H1 (cell line): ENCODE data around the gene TANC1.

ENCODE experiments used
- ATF3 ChIP-seq: IDR thresholded peaks from 2 replicates; pipeline ENCODE4 v1.6.1; 2011; ENCODE audit warnings: low read depth, mild to moderate bottlenecking, low read length; ENCODE audit not compliant: insufficient read depth
- CHD2 ChIP-seq: IDR thresholded peaks from 2 replicates; pipeline ENCODE4 v1.6.1; 2012; ENCODE audit warnings: low read length, improper control_type of control experiment
- CTCF ChIP-seq, 3 experiments: IDR thresholded peaks; 1 replicate in 2 of 3; 2 replicates in 1 of 3; pipeline versions ENCODE4 v1.5.1 to v1.6.1; 2011; ENCODE audit warnings: low read length in 3 of 3, mild to moderate bottlenecking in 3 of 3, inconsistent platforms in 2 of 3, low read depth in 1 of 3, moderate library complexity in 1 of 3; ENCODE audit not compliant: insufficient read depth in 1 of 3; ENCODE audit errors: control extremely low read depth in 1 of 3
- EGR1 ChIP-seq: IDR thresholded peaks from 2 replicates; pipeline ENCODE4 v1.6.1; 2011; ENCODE audit warnings: low read depth, low read length, borderline replicate concordance
- EP300 ChIP-seq, 2 experiments: IDR thresholded peaks; 1 replicate in 1 of 2; 2 replicates in 1 of 2; pipeline ENCODE4 v1.6.1; 2011 to 2012; ENCODE audit warnings: low read depth in 2 of 2, low read length in 2 of 2, mild to moderate bottlenecking in 2 of 2, borderline replicate concordance in 1 of 2, inconsistent platforms in 1 of 2, moderate library complexity in 1 of 2
- GABPA ChIP-seq: IDR thresholded peaks from 2 replicates; pipeline ENCODE4 v1.6.1; 2011; ENCODE audit warnings: mild to moderate bottlenecking, low read length, moderate library complexity, borderline replicate concordance; ENCODE audit not compliant: insufficient read depth
- JUND ChIP-seq: IDR thresholded peaks from 2 replicates; pipeline ENCODE4 v1.6.1; 2011; ENCODE audit warnings: mild to moderate bottlenecking, improper control_type of control experiment, low read length
- POLR2A ChIP-seq, 2 experiments: IDR thresholded peaks; 1 replicate in 1 of 2; 2 replicates in 1 of 2; pipeline ENCODE4 v1.6.1; 2011; ENCODE audit warnings: low read depth in 2 of 2, low read length in 2 of 2, mild to moderate bottlenecking in 2 of 2; ENCODE audit errors: control extremely low read depth in 1 of 2
- RAD21 ChIP-seq, 2 experiments: IDR thresholded peaks in 1 of 2; conservative IDR thresholded peaks in 1 of 2; 2 replicates each; pipeline ENCODE4 v1.6.1; 2011; ENCODE audit warnings: low read depth in 2 of 2, low read length in 2 of 2, improper control_type of control experiment in 1 of 2, inconsistent platforms in 1 of 2, mild to moderate bottlenecking in 1 of 2, moderate library complexity in 1 of 2
- RXRA ChIP-seq: IDR thresholded peaks from 2 replicates; pipeline ENCODE4 v1.6.1; 2011; ENCODE audit warnings: low read depth, mild to moderate bottlenecking, low read length, moderate library complexity; ENCODE audit not compliant: insufficient read depth
- SAP30 ChIP-seq: fragments of 300-600 bp; sonication (generic); IDR thresholded peaks from 2 replicates; pipeline ENCODE4 v1.7.1; 2012; ENCODE audit warnings: low read length, moderate library complexity, mild to moderate bottlenecking, inconsistent platforms; ENCODE audit not compliant: insufficient read depth, insufficient replicate concordance
- TAF1 ChIP-seq: IDR thresholded peaks from 2 replicates; pipeline ENCODE4 v1.6.1; 2011; ENCODE audit warnings: mild to moderate bottlenecking, low read depth, low read length
- TCF12 ChIP-seq: IDR thresholded peaks from 2 replicates; pipeline ENCODE4 v1.6.1; 2011; ENCODE audit warnings: low read depth, mild to moderate bottlenecking, low read length
- YY1 ChIP-seq: IDR thresholded peaks from 2 replicates; pipeline ENCODE4 v1.6.1; 2011; ENCODE audit warnings: low read depth, mild to moderate bottlenecking, low read length

GRCh38 chr2:159266554-159266953 is 298.1 kb downstream of the TANC1 start:
- TF ChIP-seq TCF12: no peak
- no peak for TF ChIP-seq EGR1
- TF ChIP-seq ATF3: no peak
- no peak for TF ChIP-seq POLR2A (IDR thresholded peaks at IDR 0.05; ENCODE audit: control extremely low read depth in 1 of 2, low read depth in 2 of 2, low read length in 2 of 2)
- TF ChIP-seq RAD21 (IDR thresholded peaks at IDR 0.05 in 1 of 2, conservative IDR thresholded peaks at IDR 0.05 in 1 of 2; ENCODE audit: low read depth in 2 of 2, low read length in 2 of 2): no peak
- no peak for TF ChIP-seq RXRA
- TF ChIP-seq TAF1: no peak
- TF ChIP-seq GABPA: no peak
- TF ChIP-seq YY1: no peak
- no peak for TF ChIP-seq CTCF (IDR thresholded peaks at IDR 0.05; ENCODE audit: control extremely low read depth in 1 of 3, insufficient read depth in 1 of 3, low read depth in 1 of 3, low read length in 3 of 3)
- no peak for TF ChIP-seq JUND
- TF ChIP-seq SAP30: no peak
- TF ChIP-seq CHD2: no peak
- no peak for TF ChIP-seq EP300 (IDR thresholded peaks at IDR 0.05; ENCODE audit: borderline replicate concordance in 1 of 2, low read depth in 2 of 2, low read length in 2 of 2)
